ENCODE data around the gene PKM.

PKM gene

GRCh38 chr15:72233769-72234168 lies 2.8 kb upstream of the PKM start:
- DNase-seq: no peak

- DNase-seq: no peak
Observed at GRCh38 chr15:72231833-72232478, 966 bp upstream of the PKM start.

- peak; percentile 39 for DNase-seq
Observed at GRCh38 chr15:72230197-72231065, 559 bp downstream of the PKM start.

GRCh38 chr15:72229947-72230196 lies 1.1 kb downstream of the PKM start:
- no peak for DNase-seq

GRCh38 chr15:72229076-72229946 lies 1.7 kb downstream of the PKM start:
- DNase-seq: no peak

GRCh38 chr15:72227720-72228119 lies 3.3 kb downstream of the PKM start:
- DNase-seq: no peak

- DNase-seq: no peak
Observed at GRCh38 chr15:72227192-72227586, 3.8 kb downstream of the PKM start.

- no peak for DNase-seq
Observed at GRCh38 chr15:72223278-72223677, 7.7 kb downstream of the PKM start.

- DNase-seq: no peak
Observed at GRCh38 chr15:72222393-72222792, 8.6 kb downstream of the PKM start.

GRCh38 chr15:72220687-72221086 lies 10.3 kb downstream of the PKM start:
- no peak for DNase-seq

GRCh38 chr15:72217216-72217615 lies 13.8 kb downstream of the PKM start:
- no peak for DNase-seq

GRCh38 chr15:72216079-72216478 lies 14.9 kb downstream of the PKM start:
- DNase-seq: no peak

- no peak for DNase-seq
Observed at GRCh38 chr15:72207558-72208085, 23.4 kb downstream of the PKM start.

GRCh38 chr15:72206677-72207000 lies 24.4 kb downstream of the PKM start:
- no peak for DNase-seq

- DNase-seq: no peak
Observed at GRCh38 chr15:72205896-72206676, 24.9 kb downstream of the PKM start.

GRCh38 chr15:72205273-72205672 lies 25.7 kb downstream of the PKM start:
- DNase-seq: no peak

- no peak for DNase-seq
Observed at GRCh38 chr15:72203507-72203837, 27.5 kb downstream of the PKM start.

GRCh38 chr15:72202801-72203506 lies 28.0 kb downstream of the PKM start:
- no peak for DNase-seq

GRCh38 chr15:72202302-72202701 lies 28.7 kb downstream of the PKM start:
- DNase-seq: no peak

GRCh38 chr15:72201391-72201921 lies 29.5 kb downstream of the PKM start:
- DNase-seq: no peak

GRCh38 chr15:72200395-72201237 lies 30.4 kb downstream of the PKM start:
- DNase-seq: no peak
